CD4-positive, alpha-beta T cell (primary cell): ENCODE data around the gene KIAA1210. TPM values are rescaled to one million over a fixed set of nuclear protein-coding genes. Genes with fewer than 3 reads are reported as not detected.

Source experiments
- ATAC-seq: fragments of 200-7000 bp; cut with Tn5 transposase; one replicate; pipeline ENCODE4 v1.10.0; 2022; ENCODE audit warnings: mild to moderate bottlenecking; ENCODE audit not compliant: poor library complexity
- CTCF ChIA-PET: fragments of 350-600 bp; sonication (Branson Sonifier 250); formaldehyde crosslinking; loops from one replicate; lab custom pipeline; 2021; ENCODE audit warnings: antibody characterized with exemption, inconsistent platforms; lab: Charles Lee
- POLR2A ChIA-PET: fragments of 350-600 bp; sonication (Branson Sonifier 250); formaldehyde crosslinking; loops from one replicate; lab custom pipeline; 2021; ENCODE audit warnings: antibody characterized with exemption, inconsistent platforms; lab: Charles Lee
- DNase-seq, 14 experiments: peaks; one replicate each; pipeline ENCODE4 v3.0.0-alpha.2; 2013 to 2020; ENCODE audit warnings: mixed read lengths in 2 of 14
- H3K27ac ChIP-seq, 2 donors: one replicate each; pipeline versions ENCODE4 v1.5.1 to v1.7.0; 2013; ENCODE audit warnings: low read length in 2 of 2, low read depth in 1 of 2, mild to moderate bottlenecking in 1 of 2
- H3K27me3 ChIP-seq, 2 experiments: 1 replicate in 1 of 2; 2 replicates in 1 of 2; pipeline versions ENCODE4 v1.6.1 to v1.7.0; 2013; ENCODE audit warnings: low read length in 2 of 2, control low read depth in 1 of 2, mild to moderate bottlenecking in 1 of 2, moderate library complexity in 1 of 2; ENCODE audit not compliant: insufficient read depth in 2 of 2, control insufficient read depth in 1 of 2
- H3K36me3 ChIP-seq: one replicate; pipeline ENCODE4 v1.6.1; 2013; ENCODE audit warnings: low read length, control low read depth; ENCODE audit not compliant: insufficient read depth
- H3K4me1 ChIP-seq: one replicate; pipeline ENCODE4 v1.6.1; 2013; ENCODE audit warnings: low read length, control low read depth; ENCODE audit not compliant: insufficient read depth
- H3K4me3 ChIP-seq: one replicate; pipeline ENCODE4 v1.5.1; 2013; ENCODE audit warnings: mild to moderate bottlenecking, low read length, moderate library complexity
- H3K9me3 ChIP-seq, 2 experiments: 1 replicate in 1 of 2; 2 replicates in 1 of 2; pipeline versions ENCODE4 v1.6.1 to v1.7.0; 2013; ENCODE audit warnings: low read length in 2 of 2, mild to moderate bottlenecking in 2 of 2, control low read depth in 1 of 2, moderate library complexity in 1 of 2; ENCODE audit not compliant: control insufficient read depth in 1 of 2, insufficient read depth in 1 of 2
- H3K27ac Mint-ChIP-seq: one replicate; pipeline ENCODE4 v1.8.0; 2020; ENCODE audit warnings: mixed read lengths
- H3K27me3 Mint-ChIP-seq: one replicate; pipeline ENCODE4 v1.8.0; 2021; ENCODE audit warnings: mixed read lengths
- H3K36me3 Mint-ChIP-seq: one replicate; pipeline ENCODE4 v1.8.0; 2021; ENCODE audit warnings: low read depth, mixed read lengths
- H3K4me1 Mint-ChIP-seq: one replicate; pipeline ENCODE4 v1.8.0; 2021; ENCODE audit warnings: low read depth, mixed read lengths
- H3K4me3 Mint-ChIP-seq: one replicate; pipeline ENCODE4 v1.8.0; 2020; ENCODE audit warnings: mild to moderate bottlenecking, mixed read lengths
- H3K9me3 Mint-ChIP-seq: one replicate; pipeline ENCODE4 v1.8.0; 2020; ENCODE audit warnings: mixed read lengths
- intact Hi-C, 2 experiments: fragments of 100-400 bp; cut with DNase I in 1 of 2; cut with micrococcal nuclease in 1 of 2; formaldehyde crosslinking; loops; one replicate each; pipeline versions ENCODE4 v1.15.1 to v1.9.0; 2023 to 2025; cut with DNase I, micrococcal nuclease
- total RNA-seq, 174 experiments: library from RNA in 2 of 174; stranded (reverse) in 2 of 174; gene quantifications; one replicate each; pipeline ENCODE4 v1.2.3 and lab custom pipeline; 2021 to 2026
- TF ChIP-seq, protein P1 (sequence below): fragments of 200-600 bp; IDR thresholded peaks from one replicate; pipeline ENCODE4 v1.8.0; 2022; ENCODE audit warnings: antibody characterized with exemption, mild to moderate bottlenecking

Gene KIAA1210
- total RNA-seq, 2 experiments from 2014 or later = not detected

DNA sequence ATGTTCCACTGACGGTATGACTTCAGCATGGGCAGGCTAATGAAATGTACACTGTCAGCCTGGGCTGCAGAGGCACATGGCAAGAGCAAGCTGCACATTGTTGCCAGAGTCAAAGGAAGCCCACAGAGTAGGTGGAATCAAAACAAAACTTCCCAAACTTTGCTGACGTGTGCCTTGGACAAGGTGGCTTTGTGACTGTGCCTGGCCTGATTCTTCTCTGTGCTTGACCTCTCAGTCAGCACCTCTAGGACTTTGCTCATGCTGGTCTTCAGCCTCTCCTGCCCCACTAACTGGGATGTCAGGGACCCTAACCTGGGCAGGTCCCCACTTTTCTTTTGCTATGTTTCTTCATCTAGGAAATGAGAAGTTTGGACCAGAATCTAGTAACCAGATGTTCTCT, 40.5 kb upstream of the KIAA1210 start:
- Mint-ChIP-seq H3K27me3 (peaks cover 4% of the 10 kb centered on the region), H3K4me3 (no peak overlapping the region), H3K9me3 (no peaks in the 10 kb centered on the region), H3K4me1 (no peaks in the 10 kb centered on the region), H3K36me3 (no peaks in the 10 kb centered on the region), H3K27ac (no peak overlapping the region)
- no peak for DNase-seq
- no peak overlapping the region for H3K27ac ChIP-seq
- no peaks in the 10 kb centered on the region for H3K36me3 ChIP-seq
- POLR2A ChIA-PET = no interaction called here
- no peaks in the 10 kb centered on the region for H3K9me3 ChIP-seq
- no peak overlapping the region for H3K4me3 ChIP-seq
- TF ChIP-seq, protein P1, sequence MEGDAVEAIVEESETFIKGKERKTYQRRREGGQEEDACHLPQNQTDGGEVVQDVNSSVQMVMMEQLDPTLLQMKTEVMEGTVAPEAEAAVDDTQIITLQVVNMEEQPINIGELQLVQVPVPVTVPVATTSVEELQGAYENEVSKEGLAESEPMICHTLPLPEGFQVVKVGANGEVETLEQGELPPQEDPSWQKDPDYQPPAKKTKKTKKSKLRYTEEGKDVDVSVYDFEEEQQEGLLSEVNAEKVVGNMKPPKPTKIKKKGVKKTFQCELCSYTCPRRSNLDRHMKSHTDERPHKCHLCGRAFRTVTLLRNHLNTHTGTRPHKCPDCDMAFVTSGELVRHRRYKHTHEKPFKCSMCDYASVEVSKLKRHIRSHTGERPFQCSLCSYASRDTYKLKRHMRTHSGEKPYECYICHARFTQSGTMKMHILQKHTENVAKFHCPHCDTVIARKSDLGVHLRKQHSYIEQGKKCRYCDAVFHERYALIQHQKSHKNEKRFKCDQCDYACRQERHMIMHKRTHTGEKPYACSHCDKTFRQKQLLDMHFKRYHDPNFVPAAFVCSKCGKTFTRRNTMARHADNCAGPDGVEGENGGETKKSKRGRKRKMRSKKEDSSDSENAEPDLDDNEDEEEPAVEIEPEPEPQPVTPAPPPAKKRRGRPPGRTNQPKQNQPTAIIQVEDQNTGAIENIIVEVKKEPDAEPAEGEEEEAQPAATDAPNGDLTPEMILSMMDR = no peak
- ATAC-seq = no peak
- H3K4me1 ChIP-seq = no peaks in the 10 kb centered on the region
- H3K27me3 ChIP-seq = no peaks in the 10 kb centered on the region
- intact Hi-C loops = no loop called here
- CTCF ChIA-PET = no interaction called here

DNA sequence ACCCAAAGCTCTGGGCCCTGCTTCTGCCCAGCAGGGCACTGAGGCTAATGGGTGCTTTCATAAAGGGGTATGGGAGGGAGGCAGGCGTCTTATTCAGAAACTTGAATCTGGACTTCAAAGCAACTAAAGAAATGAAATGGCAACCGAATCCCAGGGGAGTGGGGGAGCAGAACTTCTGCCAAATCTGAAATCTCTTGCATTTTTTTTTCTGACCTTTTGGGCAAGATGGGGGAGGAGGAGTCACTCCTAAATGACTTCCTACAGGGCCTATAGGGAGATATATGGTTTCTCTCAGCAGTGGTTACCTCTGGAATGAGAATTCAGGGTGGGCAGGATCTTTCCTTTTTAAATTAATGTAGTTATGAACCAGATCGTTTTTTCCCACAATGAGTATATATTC, 30.6 kb upstream of the KIAA1210 start:
- intact Hi-C loops = no loop called here
- H3K4me3 ChIP-seq = no peak overlapping the region
- H3K36me3 ChIP-seq = no peaks in the 10 kb centered on the region
- H3K27me3 ChIP-seq = no peaks in the 10 kb centered on the region
- DNase-seq (no peak), ATAC-seq (no peak)
- TF ChIP-seq, protein P1 = no peak
- no peaks in the 10 kb centered on the region for H3K9me3 ChIP-seq
- H3K4me1 Mint-ChIP-seq = no peaks in the 10 kb centered on the region
- no peak overlapping the region for H3K27ac Mint-ChIP-seq
- peaks cover 20% of the 10 kb centered on the region for H3K27me3 Mint-ChIP-seq
- no peak overlapping the region for H3K4me3 Mint-ChIP-seq
- no peak overlapping the region for H3K27ac ChIP-seq
- H3K9me3 Mint-ChIP-seq = no peaks in the 10 kb centered on the region
- POLR2A ChIA-PET = no interaction called here
- H3K36me3 Mint-ChIP-seq = no peaks in the 10 kb centered on the region
- CTCF ChIA-PET = no interaction called here
- H3K4me1 ChIP-seq = no peaks in the 10 kb centered on the region

DNA sequence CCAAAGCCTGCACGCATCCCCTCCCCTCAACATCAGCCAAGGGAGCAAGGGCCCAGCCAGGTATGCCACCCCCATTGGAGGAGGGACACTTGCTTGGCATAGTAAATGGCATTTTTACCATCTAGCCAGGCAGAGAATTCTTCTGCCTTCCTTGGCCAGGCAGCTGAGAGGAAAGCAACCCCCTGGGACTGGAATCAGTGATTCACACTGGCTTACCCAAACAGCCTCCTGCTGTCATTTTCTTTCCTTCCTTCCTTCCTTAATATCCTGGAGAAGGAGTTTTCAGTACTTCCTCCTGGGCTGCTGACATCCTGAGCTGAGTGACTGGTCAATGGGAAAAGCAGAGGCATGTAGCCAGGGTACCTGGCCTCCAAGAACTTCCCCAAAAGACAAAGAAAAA, 28.6 kb upstream of the KIAA1210 start:
- Mint-ChIP-seq H3K9me3 (no peaks in the 10 kb centered on the region), H3K36me3 (no peaks in the 10 kb centered on the region), H3K27me3 (peaks cover 19% of the 10 kb centered on the region), H3K4me3 (no peak overlapping the region), H3K27ac (no peak overlapping the region), H3K4me1 (no peaks in the 10 kb centered on the region)
- ChIA-PET CTCF (no interaction called here), POLR2A (no interaction called here)
- H3K4me1 ChIP-seq = no peaks in the 10 kb centered on the region
- TF ChIP-seq, protein P1 = no peak
- intact Hi-C loops = no loop called here
- no peaks in the 10 kb centered on the region for H3K27me3 ChIP-seq
- no peaks in the 10 kb centered on the region for H3K36me3 ChIP-seq
- H3K9me3 ChIP-seq = no peaks in the 10 kb centered on the region
- no peak overlapping the region for H3K4me3 ChIP-seq
- ATAC-seq (no peak), DNase-seq (no peak)
- no peak overlapping the region for H3K27ac ChIP-seq
